Fibroblast of lung (primary cell): ENCODE measurements around the gene RPS27. TPM values are rescaled to one million over a fixed set of nuclear protein-coding genes. Genes with fewer than 3 reads are reported as not detected.
A peak's percentile ranks its signal among the peaks of the same experiment; 100 is the strongest.

ENCODE experiments used
- DNase-seq, 2 donors: peaks; one replicate each; pipeline versions ENCODE4 v3.0.0 to v3.0.0-alpha.2; 2010; ENCODE audit warnings: low read depth in 2 of 2
- H2AFZ ChIP-seq: 2 replicates; pipeline ENCODE4 v1.5.1; 2012; ENCODE audit warnings: low read length, control low read depth, inconsistent platforms
- H3K27ac ChIP-seq: 2 replicates; pipeline ENCODE4 v1.5.1; 2011; ENCODE audit warnings: low read length, control low read depth; ENCODE audit not compliant: insufficient read depth
- H3K27me3 ChIP-seq: 2 replicates; pipeline ENCODE4 v1.5.1; 2011; ENCODE audit warnings: mild to moderate bottlenecking, low read length; ENCODE audit not compliant: control insufficient read depth, insufficient read depth
- H3K36me3 ChIP-seq: 2 replicates; pipeline ENCODE4 v1.5.1; 2011; ENCODE audit warnings: low read length; ENCODE audit not compliant: control insufficient read depth, insufficient read depth
- H3K4me1 ChIP-seq: 2 replicates; pipeline ENCODE4 v1.5.1; 2011; ENCODE audit warnings: low read length; ENCODE audit not compliant: control insufficient read depth, insufficient read depth; ENCODE audit errors: extremely low read depth
- H3K4me2 ChIP-seq: 2 replicates; pipeline ENCODE4 v1.5.1; 2011; ENCODE audit warnings: low read length, control low read depth; ENCODE audit not compliant: insufficient read depth; ENCODE audit errors: extremely low read depth
- H3K4me3 ChIP-seq, 4 experiments: fragments of 200-600 bp in 1 of 4; sonication (generic) in 1 of 4; replicated peaks in 1 of 4; 2 replicates each; pipeline ENCODE4 v1.5.1; 2011 to 2016; ENCODE audit warnings: low read length in 4 of 4, low read depth in 3 of 4, mild to moderate bottlenecking in 3 of 4, control low read depth in 2 of 4, inconsistent platforms in 1 of 4, mixed read lengths in 1 of 4; ENCODE audit not compliant: insufficient read depth in 1 of 4; ENCODE audit errors: control extremely low read depth in 1 of 4
- H3K79me2 ChIP-seq: 2 replicates; pipeline ENCODE4 v1.5.1; 2012; ENCODE audit warnings: mild to moderate bottlenecking, low read length, inconsistent platforms; ENCODE audit not compliant: control insufficient read depth, insufficient read depth
- H3K9ac ChIP-seq: 2 replicates; pipeline ENCODE4 v1.5.1; 2011; ENCODE audit warnings: mild to moderate bottlenecking, low read length, control low read depth; ENCODE audit not compliant: insufficient read depth
- H3K9me3 ChIP-seq: 2 replicates; pipeline ENCODE4 v1.5.1; 2012; ENCODE audit warnings: low read depth, low read length; ENCODE audit not compliant: control insufficient read depth, insufficient read depth
- H4K20me1 ChIP-seq: 2 replicates; pipeline ENCODE4 v1.5.1; 2011; ENCODE audit warnings: low read length; ENCODE audit not compliant: control insufficient read depth, insufficient read depth; ENCODE audit errors: extremely low read depth
- EZH2 ChIP-seq: IDR thresholded peaks from 2 replicates; pipeline ENCODE4 v1.5.1; 2012; ENCODE audit warnings: low read length, control low read depth, mild to moderate bottlenecking; ENCODE audit errors: missing control alignments
- polyA plus RNA-seq, 2 donors: library from polyadenylated mRNA; depleted of rRNA in 1 of 2; stranded (reverse) in 1 of 2; unstranded in 1 of 2; fragments of >200 nt; gene quantifications; 2 replicates each; pipeline ENCODE4 v1.2.1, GENCODE V29; 2011 to 2012; ENCODE audit warnings: missing spikeins in 1 of 2
- total RNA-seq: library from RNA; depleted of rRNA; stranded (reverse); fragments of >200 nt; gene quantifications from 2 replicates; pipeline ENCODE4 v1.2.1, GENCODE V29; 2014
- TF ChIP-seq, protein P1 (sequence below), 2 donors: IDR thresholded peaks in 1 of 2; conservative IDR thresholded peaks in 1 of 2; 1 replicate in 1 of 2; 2 replicates in 1 of 2; pipeline ENCODE4 v1.5.1; 2011 to 2012; ENCODE audit warnings: low read length in 2 of 2, control low read depth in 1 of 2, inconsistent platforms in 1 of 2, low read depth in 1 of 2, mild to moderate bottlenecking in 1 of 2

RPS27 gene
- total and polyA plus RNA-seq, 2 donors (not counting 1 experiment from before 2014, with no cell fraction given), result 2,883 to 3,291 TPM

DNA sequence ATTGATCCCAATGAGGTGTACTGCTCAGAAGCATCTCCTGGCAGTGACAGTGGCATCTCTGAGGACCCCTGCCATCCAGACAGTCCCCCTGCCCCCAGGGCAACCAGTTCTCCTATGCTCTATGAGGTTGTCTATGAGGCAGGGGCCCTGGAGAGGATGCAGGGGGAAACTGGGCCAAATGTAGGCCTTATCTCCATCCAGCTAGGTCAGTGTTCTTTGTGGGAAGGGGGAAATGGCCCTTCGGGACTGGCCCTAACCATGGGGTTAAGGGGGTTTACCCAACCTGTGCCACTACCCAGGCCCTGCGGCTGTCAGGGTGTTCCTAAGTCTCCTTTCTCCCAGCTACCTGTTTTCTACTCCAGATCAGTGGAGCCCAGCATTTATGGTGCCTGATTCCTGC is 21.6 kb upstream of the RPS27 start:
- no peak for DNase-seq
- H3K36me3 ChIP-seq, result peaks cover 7% of the 10 kb centered on the region
- no peaks in the 10 kb centered on the region for H3K27me3 ChIP-seq
- no peaks in the 10 kb centered on the region for H4K20me1 ChIP-seq
- peaks cover 6% of the 10 kb centered on the region for H3K4me1 ChIP-seq
- TF ChIP-seq, protein P1, sequence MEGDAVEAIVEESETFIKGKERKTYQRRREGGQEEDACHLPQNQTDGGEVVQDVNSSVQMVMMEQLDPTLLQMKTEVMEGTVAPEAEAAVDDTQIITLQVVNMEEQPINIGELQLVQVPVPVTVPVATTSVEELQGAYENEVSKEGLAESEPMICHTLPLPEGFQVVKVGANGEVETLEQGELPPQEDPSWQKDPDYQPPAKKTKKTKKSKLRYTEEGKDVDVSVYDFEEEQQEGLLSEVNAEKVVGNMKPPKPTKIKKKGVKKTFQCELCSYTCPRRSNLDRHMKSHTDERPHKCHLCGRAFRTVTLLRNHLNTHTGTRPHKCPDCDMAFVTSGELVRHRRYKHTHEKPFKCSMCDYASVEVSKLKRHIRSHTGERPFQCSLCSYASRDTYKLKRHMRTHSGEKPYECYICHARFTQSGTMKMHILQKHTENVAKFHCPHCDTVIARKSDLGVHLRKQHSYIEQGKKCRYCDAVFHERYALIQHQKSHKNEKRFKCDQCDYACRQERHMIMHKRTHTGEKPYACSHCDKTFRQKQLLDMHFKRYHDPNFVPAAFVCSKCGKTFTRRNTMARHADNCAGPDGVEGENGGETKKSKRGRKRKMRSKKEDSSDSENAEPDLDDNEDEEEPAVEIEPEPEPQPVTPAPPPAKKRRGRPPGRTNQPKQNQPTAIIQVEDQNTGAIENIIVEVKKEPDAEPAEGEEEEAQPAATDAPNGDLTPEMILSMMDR (conservative IDR thresholded peaks at IDR 0.05 in 1 of 2, IDR thresholded peaks at IDR 0.05 in 1 of 2; ENCODE audit: low read depth in 1 of 2, low read length in 2 of 2), result no peak
- no peak for TF ChIP-seq EZH2
- no peaks in the 10 kb centered on the region for H3K79me2 ChIP-seq
- no peak overlapping the region for H3K27ac ChIP-seq
- H2AFZ ChIP-seq, result no peak overlapping the region
- H3K4me3 ChIP-seq, result peak overlapping the region in 1 of 4 experiments; percentile 90
- H3K9ac ChIP-seq, result no peak overlapping the region
- no peak overlapping the region for H3K4me2 ChIP-seq
- H3K9me3 ChIP-seq, result no peaks in the 10 kb centered on the region

DNA sequence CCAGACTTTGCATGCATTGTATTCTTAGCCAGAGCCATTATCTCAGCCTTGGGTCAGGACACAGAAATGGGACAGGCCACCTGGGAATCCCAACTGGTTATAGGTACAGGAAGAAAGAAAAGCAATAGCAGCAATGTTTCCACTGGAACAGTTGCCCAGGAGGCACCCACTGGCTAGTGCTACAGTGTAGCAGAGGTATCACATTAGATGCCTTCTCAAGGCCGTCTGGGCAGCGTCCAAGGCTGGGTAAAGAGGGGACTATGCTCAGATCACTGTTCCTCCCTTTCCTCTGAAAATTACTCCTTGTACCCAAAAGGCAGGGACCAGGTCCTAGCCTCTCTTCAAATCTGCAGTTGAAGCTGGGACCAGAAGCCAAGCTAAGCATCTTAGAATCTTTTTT is 20.2 kb upstream of the RPS27 start:
- Histone ChIP-seq H3K4me3 (no peak overlapping the region), H3K27ac (no peak overlapping the region), H3K9me3 (no peaks in the 10 kb centered on the region), H3K36me3 (peaks cover 11% of the 10 kb centered on the region), H4K20me1 (no peaks in the 10 kb centered on the region), H3K4me2 (no peak overlapping the region), H2AFZ (no peak overlapping the region), H3K79me2 (no peaks in the 10 kb centered on the region), H3K27me3 (no peaks in the 10 kb centered on the region), H3K4me1 (peaks cover 6% of the 10 kb centered on the region), H3K9ac (no peak overlapping the region)
- no peak for DNase-seq
- no peak for TF ChIP-seq EZH2
- TF ChIP-seq, protein P1 (conservative IDR thresholded peaks at IDR 0.05 in 1 of 2, IDR thresholded peaks at IDR 0.05 in 1 of 2; ENCODE audit: low read depth in 1 of 2, low read length in 2 of 2), result no peak

DNA sequence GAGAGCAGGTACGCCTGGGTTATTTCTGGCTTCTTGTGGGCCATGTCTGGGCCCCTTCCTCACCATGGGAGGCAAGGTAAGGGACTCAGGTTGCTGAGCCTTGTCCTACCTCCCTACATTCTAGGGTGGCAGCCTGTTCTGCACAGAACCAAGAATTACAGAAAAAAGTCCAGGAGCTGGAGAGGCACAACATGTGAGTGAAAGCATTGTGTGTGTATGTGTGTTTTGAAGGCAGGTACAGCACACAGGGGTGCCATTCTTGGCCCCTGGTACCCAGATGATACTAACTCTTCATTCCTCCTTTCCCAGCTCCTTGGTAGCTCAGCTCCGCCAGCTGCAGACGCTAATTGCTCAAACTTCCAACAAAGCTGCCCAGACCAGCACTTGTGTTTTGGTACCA is 17.5 kb upstream of the RPS27 start:
- H3K4me3 ChIP-seq, result no peak overlapping the region
- no peak overlapping the region for H3K4me2 ChIP-seq
- no peaks in the 10 kb centered on the region for H4K20me1 ChIP-seq
- no peak for DNase-seq
- no peak overlapping the region for H2AFZ ChIP-seq
- no peak overlapping the region for H3K27ac ChIP-seq
- H3K27me3 ChIP-seq, result no peaks in the 10 kb centered on the region
- H3K4me1 ChIP-seq, result peaks cover 5% of the 10 kb centered on the region
- H3K9me3 ChIP-seq, result no peaks in the 10 kb centered on the region
- no peak overlapping the region for H3K9ac ChIP-seq
- peaks cover 17% of the 10 kb centered on the region for H3K79me2 ChIP-seq
- H3K36me3 ChIP-seq, result peaks cover 13% of the 10 kb centered on the region
- TF ChIP-seq, protein P1 (conservative IDR thresholded peaks at IDR 0.05 in 1 of 2, IDR thresholded peaks at IDR 0.05 in 1 of 2; ENCODE audit: low read depth in 1 of 2, low read length in 2 of 2), result no peak
- TF ChIP-seq EZH2, result no peak
